ENCODE measurements around the gene CUEDC1. TPM values are rescaled to one million over a fixed set of nuclear protein-coding genes. Genes with fewer than 3 reads are reported as not detected.

Gene CUEDC1
- total and polyA plus RNA-seq, 9 of the 15 experiments (the other 6 are each of a cell fraction or from before 2014, with no cell fraction given) = 0.20 to 4.1 (median 1.6) TPM; not detected in 1

- TF ChIP-seq, protein P1, sequence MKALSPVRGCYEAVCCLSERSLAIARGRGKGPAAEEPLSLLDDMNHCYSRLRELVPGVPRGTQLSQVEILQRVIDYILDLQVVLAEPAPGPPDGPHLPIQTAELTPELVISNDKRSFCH (CRISPR knock-in tag; IDR thresholded peaks at IDR 0.05) = no peak
- TF ChIP-seq, protein P1 (tag; IDR thresholded peaks at IDR 0.05) = no peak
- TF ChIP-seq CUX1 (CRISPR knock-in tag; IDR thresholded peaks at IDR 0.05) (no peak), MYC (IDR thresholded peaks at IDR 0.05; ENCODE audit: low read depth, low read length) (no peak), MYC (CRISPR knock-in tag; IDR thresholded peaks at IDR 0.05; ENCODE audit: borderline replicate concordance, low read depth) (no peak), STAT5A (IDR thresholded peaks at IDR 0.05; ENCODE audit: borderline replicate concordance, low read length) (no peak), TAF9B (IDR thresholded peaks at IDR 0.05; ENCODE audit: partially characterized antibody) (no peak)
- TF ChIP-seq, protein P2, sequence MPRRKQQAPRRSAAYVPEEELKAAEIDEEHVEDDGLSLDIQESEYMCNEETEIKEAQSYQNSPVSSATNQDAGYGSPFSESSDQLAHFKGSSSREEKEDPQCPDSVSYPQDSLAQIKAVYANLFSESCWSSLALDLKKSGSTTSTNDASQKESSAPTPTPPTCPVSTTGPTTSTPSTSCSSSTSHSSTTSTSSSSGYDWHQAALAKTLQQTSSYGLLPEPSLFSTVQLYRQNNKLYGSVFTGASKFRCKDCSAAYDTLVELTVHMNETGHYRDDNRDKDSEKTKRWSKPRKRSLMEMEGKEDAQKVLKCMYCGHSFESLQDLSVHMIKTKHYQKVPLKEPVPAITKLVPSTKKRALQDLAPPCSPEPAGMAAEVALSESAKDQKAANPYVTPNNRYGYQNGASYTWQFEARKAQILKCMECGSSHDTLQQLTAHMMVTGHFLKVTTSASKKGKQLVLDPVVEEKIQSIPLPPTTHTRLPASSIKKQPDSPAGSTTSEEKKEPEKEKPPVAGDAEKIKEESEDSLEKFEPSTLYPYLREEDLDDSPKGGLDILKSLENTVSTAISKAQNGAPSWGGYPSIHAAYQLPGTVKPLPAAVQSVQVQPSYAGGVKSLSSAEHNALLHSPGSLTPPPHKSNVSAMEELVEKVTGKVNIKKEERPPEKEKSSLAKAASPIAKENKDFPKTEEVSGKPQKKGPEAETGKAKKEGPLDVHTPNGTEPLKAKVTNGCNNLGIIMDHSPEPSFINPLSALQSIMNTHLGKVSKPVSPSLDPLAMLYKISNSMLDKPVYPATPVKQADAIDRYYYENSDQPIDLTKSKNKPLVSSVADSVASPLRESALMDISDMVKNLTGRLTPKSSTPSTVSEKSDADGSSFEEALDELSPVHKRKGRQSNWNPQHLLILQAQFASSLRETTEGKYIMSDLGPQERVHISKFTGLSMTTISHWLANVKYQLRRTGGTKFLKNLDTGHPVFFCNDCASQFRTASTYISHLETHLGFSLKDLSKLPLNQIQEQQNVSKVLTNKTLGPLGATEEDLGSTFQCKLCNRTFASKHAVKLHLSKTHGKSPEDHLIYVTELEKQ (CRISPR knock-in tag; IDR thresholded peaks at IDR 0.05) = no peak
Observed at GRCh38 chr17:57928928-57929327, 26.3 kb downstream of the CUEDC1 start (continued).
